Chondrocyte (in vitro differentiated cells): Measurements from ENCODE around the gene PPCS. TPM values are rescaled to one million over a fixed set of nuclear protein-coding genes. Genes with fewer than 3 reads are reported as not detected.
"Not testable (repeated sequence)": the region's sequence is repeated elsewhere in the genome, so short reads cannot be mapped to it uniquely, and the experiment has no call there.

Experiments
- DNase-seq: peaks from one replicate; pipeline ENCODE4 v3.0.0; 2021; ENCODE audit warnings: mixed read lengths, low spot score
- H3K27ac Mint-ChIP-seq: one replicate; pipeline ENCODE4 v1.8.0; 2021; ENCODE audit warnings: mild to moderate bottlenecking, moderate library complexity, mixed read lengths; ENCODE audit not compliant: unreplicated experiment
- H3K27me3 Mint-ChIP-seq: 2 replicates; pipeline ENCODE4 v1.8.0; 2021; ENCODE audit warnings: low read depth, mixed read lengths
- H3K36me3 Mint-ChIP-seq: 2 replicates; pipeline ENCODE4 v1.8.0; 2021; ENCODE audit warnings: low read depth, mixed read lengths
- H3K4me1 Mint-ChIP-seq: 2 replicates; pipeline ENCODE4 v1.8.0; 2021; ENCODE audit warnings: low read depth, mild to moderate bottlenecking, mixed read lengths
- H3K4me3 Mint-ChIP-seq: one replicate; pipeline ENCODE4 v1.8.0; 2021; ENCODE audit warnings: mild to moderate bottlenecking, moderate library complexity, mixed read lengths; ENCODE audit not compliant: unreplicated experiment
- H3K9me3 Mint-ChIP-seq: 2 replicates; pipeline ENCODE4 v1.8.0; 2021; ENCODE audit warnings: low read depth, mixed read lengths
- CTCF ChIP-seq: fragments of 200-600 bp; sonication (generic); IDR thresholded peaks from 2 replicates; pipeline ENCODE4 v1.5.0; 2021; ENCODE audit warnings: antibody characterized with exemption, mild to moderate bottlenecking, moderate library complexity
- total RNA-seq: library from RNA; stranded (reverse); gene quantifications from 3 replicates; pipeline ENCODE4 v1.2.1, GENCODE V29; 2021

The PPCS gene
- total RNA-seq, 1 donor from 2014 or later: 41.1 TPM

GRCh38 chr1:42476605-42477004 lies 20.3 kb downstream of the PPCS start:
- H3K9me3 Mint-ChIP-seq: no peaks in the 10 kb centered on the region
- no peaks in the 10 kb centered on the region for H3K27me3 Mint-ChIP-seq
- no peak for TF ChIP-seq CTCF
- no peaks in the 10 kb centered on the region for H3K4me1 Mint-ChIP-seq
- H3K27ac Mint-ChIP-seq: no peak overlapping the region
- H3K4me3 Mint-ChIP-seq: no peak overlapping the region
- H3K36me3 Mint-ChIP-seq: no peaks in the 10 kb centered on the region
- DNase-seq: no peak

GRCh38 chr1:42477354-42477753 lies 21.0 kb downstream of the PPCS start:
- not testable (repeated sequence) for H3K4me1 Mint-ChIP-seq, H3K4me3 Mint-ChIP-seq, H3K27ac Mint-ChIP-seq, H3K36me3 Mint-ChIP-seq, H3K27me3 Mint-ChIP-seq, H3K9me3 Mint-ChIP-seq, DNase-seq

- Mint-ChIP-seq H3K36me3 (peaks cover 1% of the 10 kb centered on the region), H3K27me3 (no peaks in the 10 kb centered on the region), H3K4me3 (no peak overlapping the region), H3K27ac (no peak overlapping the region), H3K4me1 (no peaks in the 10 kb centered on the region), H3K9me3 (no peaks in the 10 kb centered on the region)
- DNase-seq: no peak
- no peak for TF ChIP-seq CTCF
Observed at GRCh38 chr1:42477775-42478174, 21.4 kb downstream of the PPCS start.

GRCh38 chr1:42479621-42480020 lies 23.3 kb downstream of the PPCS start:
- DNase-seq: no peak
- TF ChIP-seq CTCF: no peak
- Mint-ChIP-seq H3K9me3 (no peaks in the 10 kb centered on the region), H3K27ac (no peak overlapping the region), H3K4me1 (no peaks in the 10 kb centered on the region), H3K4me3 (no peak overlapping the region), H3K36me3 (peaks cover 3% of the 10 kb centered on the region), H3K27me3 (no peaks in the 10 kb centered on the region)

- Mint-ChIP-seq H3K27me3 (no peaks in the 10 kb centered on the region), H3K9me3 (no peaks in the 10 kb centered on the region), H3K27ac (no peak overlapping the region), H3K4me3 (no peak overlapping the region), H3K4me1 (no peaks in the 10 kb centered on the region), H3K36me3 (peaks cover 3% of the 10 kb centered on the region)
- no peak for TF ChIP-seq CTCF
- no peak for DNase-seq
Observed at GRCh38 chr1:42480921-42481320, 24.6 kb downstream of the PPCS start.

- Mint-ChIP-seq H3K36me3 (peaks cover 5% of the 10 kb centered on the region), H3K4me1 (no peaks in the 10 kb centered on the region), H3K9me3 (no peaks in the 10 kb centered on the region), H3K27me3 (no peaks in the 10 kb centered on the region), H3K27ac (no peak overlapping the region), H3K4me3 (no peak overlapping the region)
- no peak for TF ChIP-seq CTCF
- DNase-seq: no peak
Observed at GRCh38 chr1:42482635-42483153, 26.4 kb downstream of the PPCS start.
